Iris pigment epithelial cell (primary cell): ENCODE measurements around the gene FASTK.

ENCODE experiments used
- DNase-seq: peaks from one replicate; pipeline ENCODE4 v3.0.0-alpha.2; 2011; ENCODE audit warnings: low read depth

FASTK gene

GRCh38 chr7:151082141-151083070 is 1.8 kb upstream of the FASTK start:
- DNase-seq, result no peak

- DNase-seq, result no peak
These were observed 827 bp upstream of the FASTK start for GRCh38 chr7:151081170-151082101.

GRCh38 chr7:151080067-151080521 is 515 bp downstream of the FASTK start:
- DNase-seq, result peak; percentile 67

GRCh38 chr7:151079199-151079910 is 1.3 kb downstream of the FASTK start:
- DNase-seq, result no peak

- DNase-seq, result no peak
These were observed 2.2 kb downstream of the FASTK start for GRCh38 chr7:151078233-151079040.

GRCh38 chr7:151077705-151078232 is 2.8 kb downstream of the FASTK start:
- DNase-seq, result no peak

GRCh38 chr7:151076863-151077704 is 3.5 kb downstream of the FASTK start:
- no peak for DNase-seq

- DNase-seq, result no peak
These were observed 4.6 kb downstream of the FASTK start for GRCh38 chr7:151075978-151076426.

- DNase-seq, result no peak
These were observed 5.0 kb downstream of the FASTK start for GRCh38 chr7:151075662-151075971.

GRCh38 chr7:151074817-151075661 is 5.6 kb downstream of the FASTK start:
- DNase-seq, result no peak

GRCh38 chr7:151073990-151074389 is 6.6 kb downstream of the FASTK start:
- no peak for DNase-seq

GRCh38 chr7:151071032-151071866 is 9.4 kb downstream of the FASTK start:
- DNase-seq, result no peak

- no peak for DNase-seq
These were observed 10.0 kb downstream of the FASTK start for GRCh38 chr7:151070574-151070960.

- DNase-seq, result no peak
These were observed 10.6 kb downstream of the FASTK start for GRCh38 chr7:151069841-151070573.

GRCh38 chr7:151068069-151068773 is 12.4 kb downstream of the FASTK start:
- DNase-seq, result peak; percentile 94

- no peak for DNase-seq
These were observed 14.2 kb downstream of the FASTK start for GRCh38 chr7:151066273-151066974.
